Keratinocyte (primary cell): ENCODE data around the gene ZIC4. TPM values are rescaled to one million over a fixed set of nuclear protein-coding genes. Genes with fewer than 3 reads are reported as not detected.

ENCODE experiments used
- DNase-seq: peaks from one replicate; pipeline ENCODE4 v3.0.0-alpha.2; 2011; ENCODE audit warnings: low read depth, missing footprints, low spot score
- FAIRE-seq: peaks from 2 replicates; lab custom pipeline; 2011; peaks lifted over from hg19 to GRCh38; lab: Jason Lieb, UNC
- H2AFZ ChIP-seq: 2 replicates; pipeline ENCODE4 v1.6.0; 2012; ENCODE audit warnings: low read length, control low read depth, inconsistent platforms; ENCODE audit not compliant: control insufficient read depth
- H3K27ac ChIP-seq: 2 replicates; pipeline ENCODE4 v1.5.1; 2011; ENCODE audit warnings: low read length; ENCODE audit not compliant: control insufficient read depth, insufficient read depth
- H3K27me3 ChIP-seq: 3 replicates; pipeline ENCODE4 v1.6.0; 2011; ENCODE audit warnings: low read length; ENCODE audit not compliant: control insufficient read depth, insufficient read depth; ENCODE audit errors: extremely low read depth
- H3K36me3 ChIP-seq, 2 experiments: 2 replicates in 1 of 2; 3 replicates in 1 of 2; pipeline ENCODE4 v1.5.1; 2011; ENCODE audit warnings: low read length in 2 of 2, mild to moderate bottlenecking in 1 of 2; ENCODE audit not compliant: control insufficient read depth in 2 of 2, insufficient read depth in 2 of 2; ENCODE audit errors: extremely low read depth in 1 of 2
- H3K4me1 ChIP-seq: 3 replicates; pipeline ENCODE4 v1.5.1; 2011; ENCODE audit warnings: low read length; ENCODE audit not compliant: control insufficient read depth, insufficient read depth; ENCODE audit errors: extremely low read depth
- H3K4me2 ChIP-seq: 3 replicates; pipeline ENCODE4 v1.6.0; 2011; ENCODE audit warnings: low read depth, low read length; ENCODE audit not compliant: control insufficient read depth, insufficient read depth; ENCODE audit errors: extremely low read depth
- H3K4me3 ChIP-seq, 3 experiments: fragments of 200-600 bp in 1 of 3; sonication (generic) in 1 of 3; 2 replicates in 2 of 3; 3 replicates in 1 of 3; pipeline ENCODE4 v1.5.1; 2011 to 2016; ENCODE audit warnings: low read length in 3 of 3, mild to moderate bottlenecking in 3 of 3, control low read depth in 2 of 3, inconsistent platforms in 1 of 3, low read depth in 1 of 3, mixed read lengths in 1 of 3, mixed run types in 1 of 3, moderate library complexity in 1 of 3; ENCODE audit not compliant: control insufficient read depth in 2 of 3, insufficient read depth in 2 of 3; ENCODE audit errors: extremely low read depth in 1 of 3
- H3K79me2 ChIP-seq: 2 replicates; pipeline ENCODE4 v1.6.0; 2012; ENCODE audit warnings: low read length; ENCODE audit not compliant: control insufficient read depth, insufficient read depth
- H3K9ac ChIP-seq: 3 replicates; pipeline ENCODE4 v1.6.0; 2011; ENCODE audit warnings: low read length; ENCODE audit not compliant: control insufficient read depth, insufficient read depth; ENCODE audit errors: extremely low read depth
- H3K9me1 ChIP-seq: 3 replicates; pipeline ENCODE4 v1.6.0; 2011; ENCODE audit warnings: low read length; ENCODE audit not compliant: control insufficient read depth, insufficient read depth; ENCODE audit errors: extremely low read depth
- H3K9me3 ChIP-seq: 2 replicates; pipeline ENCODE4 v1.5.1; 2012; ENCODE audit warnings: low read depth, low read length; ENCODE audit not compliant: control insufficient read depth
- H4K20me1 ChIP-seq: 3 replicates; pipeline ENCODE4 v1.6.0; 2011; ENCODE audit warnings: low read length; ENCODE audit not compliant: control insufficient read depth, insufficient read depth; ENCODE audit errors: extremely low read depth
- CTCF ChIP-seq, 3 experiments: IDR thresholded peaks in 1 of 3; conservative IDR thresholded peaks in 1 of 3; optimal IDR thresholded peaks in 1 of 3; 2 replicates in 2 of 3; 3 replicates in 1 of 3; pipeline versions ENCODE3 to v1.5.1; 2011; ENCODE audit warnings: low read length in 3 of 3, mild to moderate bottlenecking in 3 of 3, moderate library complexity in 2 of 3, control low read depth in 1 of 3, inconsistent platforms in 1 of 3; ENCODE audit not compliant: insufficient read depth in 2 of 3; ENCODE audit errors: extremely low read depth in 1 of 3
- EZH2 ChIP-seq: IDR thresholded peaks from one replicate; pipeline ENCODE4 v1.6.1; 2012; ENCODE audit warnings: inconsistent platforms, mild to moderate bottlenecking, low read length, moderate library complexity
- dilution Hi-C: fragments of 300-500 bp; cut with MboI; formaldehyde crosslinking; loops from one replicate; pipeline ENCODE4 v1.7.0; 2020; ENCODE audit warnings: low sequenced_read_pairs; ENCODE audit not compliant: extremely low pct_ligation_motif_present
- polyA plus RNA-seq, 5 experiments: library from polyadenylated mRNA; depleted of rRNA in 3 of 5; stranded (reverse) in 3 of 5; stranded (forward) in 1 of 5; unstranded in 1 of 5; fragments of >200 nt; gene quantifications; 1 replicate in 1 of 5; 2 replicates in 3 of 5; 3 replicates in 1 of 5; pipeline versions ENCODE4 v1.2.1 to v1.2.3, GENCODE V29; 2011 to 2012; ENCODE audit warnings: missing spikeins in 2 of 5, low read depth in 1 of 5, low replicate concordance in 1 of 5

ZIC4 gene
- polyA plus RNA-seq, 1 donor (not counting 4 experiments of a cell fraction or from before 2014, with no cell fraction given) = not detected

GRCh38 chr3:147348976-147349375, 57.4 kb downstream of the ZIC4 start:
- Histone ChIP-seq H3K9me1 (no peaks in the 10 kb centered on the region), H3K4me1 (no peaks in the 10 kb centered on the region), H3K79me2 (no peaks in the 10 kb centered on the region), H3K9me3 (no peaks in the 10 kb centered on the region), H3K9ac (no peak overlapping the region), H3K4me2 (no peak overlapping the region), H4K20me1 (no peaks in the 10 kb centered on the region), H3K27ac (no peak overlapping the region), H3K4me3 (no peak overlapping the region), H2AFZ (no peak overlapping the region), H3K36me3 (no peaks in the 10 kb centered on the region), H3K27me3 (no peaks in the 10 kb centered on the region)
- DNase-seq (no peak), FAIRE-seq (no peak)
- TF ChIP-seq CTCF (optimal IDR thresholded peaks at IDR 0.05 in 1 of 3, IDR thresholded peaks at IDR 0.05 in 1 of 3, conservative IDR thresholded peaks at IDR 0.05 in 1 of 3; ENCODE audit: extremely low read depth in 1 of 3, insufficient read depth in 2 of 3, low read length in 3 of 3) (no peak), EZH2 (no peak)
- dilution Hi-C loops = no loop called here

- H3K36me3 ChIP-seq = no peaks in the 10 kb centered on the region
- H3K4me3 ChIP-seq = no peak overlapping the region
- H3K27ac ChIP-seq = no peak overlapping the region
- H3K79me2 ChIP-seq = no peaks in the 10 kb centered on the region
- no peaks in the 10 kb centered on the region for H3K4me1 ChIP-seq
- FAIRE-seq (no peak), DNase-seq (no peak)
- no peak overlapping the region for H2AFZ ChIP-seq
- no peak overlapping the region for H3K4me2 ChIP-seq
- dilution Hi-C loops = no loop called here
- no peak for TF ChIP-seq CTCF (optimal IDR thresholded peaks at IDR 0.05 in 1 of 3, IDR thresholded peaks at IDR 0.05 in 1 of 3, conservative IDR thresholded peaks at IDR 0.05 in 1 of 3; ENCODE audit: extremely low read depth in 1 of 3, insufficient read depth in 2 of 3, low read length in 3 of 3)
- no peak for TF ChIP-seq EZH2
- H3K9me1 ChIP-seq = no peaks in the 10 kb centered on the region
- H4K20me1 ChIP-seq = no peaks in the 10 kb centered on the region
- no peaks in the 10 kb centered on the region for H3K27me3 ChIP-seq
- no peak overlapping the region for H3K9ac ChIP-seq
- no peaks in the 10 kb centered on the region for H3K9me3 ChIP-seq
Measured at GRCh38 chr3:147343926-147344325, 62.4 kb downstream of the ZIC4 start.
